GM18517 (cell line): Measurements from ENCODE around the gene TNS3.
"Not testable (repeated sequence)": the region's sequence is repeated elsewhere in the genome, so short reads cannot be mapped to it uniquely, and the experiment has no call there.

Experiments used
- ATAC-seq: cut with Tn5 transposase; IDR thresholded peaks from one replicate; pipeline ENCODE4 v1.9.1; 2021; ENCODE audit warnings: mild to moderate bottlenecking, moderate library complexity; ENCODE audit not compliant: unreplicated experiment

TNS3 gene

DNA sequence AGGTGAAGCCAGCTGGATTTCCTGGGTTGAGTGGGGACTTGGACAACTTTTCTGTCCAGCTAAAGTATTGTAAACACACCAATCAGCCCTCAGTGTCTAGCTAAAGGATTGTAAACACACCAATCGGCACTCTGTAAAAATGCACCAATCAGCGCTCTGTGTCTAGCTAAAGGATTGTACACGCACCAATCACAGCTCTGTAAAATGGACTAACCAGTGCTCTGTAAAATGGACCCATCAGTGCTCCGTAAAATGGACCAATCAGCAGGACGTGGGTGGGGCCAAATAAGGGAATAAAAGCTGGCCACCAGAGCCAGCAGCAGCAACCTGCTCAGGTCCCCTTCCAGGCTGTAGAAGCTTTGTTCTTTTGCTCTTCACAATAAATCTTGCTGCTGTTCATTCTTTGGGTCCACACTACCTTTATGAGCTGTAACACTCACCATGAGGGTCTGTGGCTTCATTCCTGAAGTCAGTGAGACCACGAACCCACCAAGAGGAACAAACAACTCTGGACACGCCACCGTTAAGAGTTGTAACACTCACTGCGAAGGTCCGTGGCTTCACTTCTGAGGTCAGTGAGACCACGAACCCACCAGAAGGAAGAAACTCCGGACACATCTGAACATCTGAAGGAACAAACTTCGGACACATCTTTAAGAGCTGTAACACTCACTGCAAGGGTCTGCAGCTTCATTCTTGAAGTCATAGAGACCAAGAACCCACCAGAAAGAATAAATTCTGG, 21.8 kb upstream of the TNS3 start:
- not testable (repeated sequence) for ATAC-seq

DNA sequence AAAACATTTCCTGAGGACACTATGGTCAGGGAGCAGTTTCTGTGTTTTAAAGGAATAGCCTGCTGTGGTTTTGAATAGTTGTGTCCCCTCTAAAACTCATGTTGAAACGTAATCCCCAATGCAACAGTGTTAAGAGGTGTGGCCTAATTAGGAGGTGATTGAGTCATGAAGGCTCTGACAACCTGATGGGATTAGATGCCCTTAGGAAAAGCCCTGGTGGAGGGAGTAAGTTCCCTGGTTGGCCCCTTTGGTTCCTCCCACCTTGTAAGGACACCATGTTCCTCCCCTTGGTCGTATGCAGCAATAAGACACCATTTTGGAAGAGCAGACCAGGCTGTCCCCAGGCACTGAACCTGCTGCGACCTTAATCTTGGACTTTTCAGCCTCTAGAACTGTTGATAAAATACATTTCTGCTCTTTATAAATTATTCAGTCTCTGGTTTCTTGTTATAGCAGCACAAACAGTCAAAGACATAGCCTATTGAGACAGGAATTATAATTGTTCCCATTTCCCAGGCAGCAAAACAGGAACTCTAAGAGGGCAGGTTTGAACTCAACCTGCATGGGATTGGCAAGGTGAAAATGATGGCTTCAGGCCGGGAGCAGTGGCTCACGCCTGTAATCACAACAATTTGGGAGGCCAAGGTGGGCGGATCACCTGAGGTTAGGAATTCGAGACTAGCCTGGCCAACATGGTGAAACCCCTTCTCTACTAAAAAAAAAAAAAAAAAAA, 20.5 kb upstream of the TNS3 start:
- no peak for ATAC-seq

DNA sequence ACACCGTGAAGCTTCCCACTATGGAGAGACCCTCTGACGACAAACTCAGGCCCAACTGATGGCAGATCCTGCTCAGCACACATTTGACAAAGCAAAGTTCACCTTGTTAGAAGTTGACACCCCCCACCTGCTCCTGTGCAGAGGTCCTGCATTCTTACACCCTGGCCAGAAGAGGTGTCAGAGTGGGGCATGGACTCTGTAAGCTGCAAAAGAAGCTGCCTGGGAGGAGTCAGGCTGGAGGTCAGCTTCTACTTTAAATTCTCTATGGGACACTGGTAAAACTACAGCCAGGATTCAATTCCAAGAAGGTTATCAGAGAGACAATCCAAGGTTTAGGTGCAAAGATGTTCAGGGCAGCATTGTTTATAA, 20.0 kb upstream of the TNS3 start:
- ATAC-seq, result no peak

DNA sequence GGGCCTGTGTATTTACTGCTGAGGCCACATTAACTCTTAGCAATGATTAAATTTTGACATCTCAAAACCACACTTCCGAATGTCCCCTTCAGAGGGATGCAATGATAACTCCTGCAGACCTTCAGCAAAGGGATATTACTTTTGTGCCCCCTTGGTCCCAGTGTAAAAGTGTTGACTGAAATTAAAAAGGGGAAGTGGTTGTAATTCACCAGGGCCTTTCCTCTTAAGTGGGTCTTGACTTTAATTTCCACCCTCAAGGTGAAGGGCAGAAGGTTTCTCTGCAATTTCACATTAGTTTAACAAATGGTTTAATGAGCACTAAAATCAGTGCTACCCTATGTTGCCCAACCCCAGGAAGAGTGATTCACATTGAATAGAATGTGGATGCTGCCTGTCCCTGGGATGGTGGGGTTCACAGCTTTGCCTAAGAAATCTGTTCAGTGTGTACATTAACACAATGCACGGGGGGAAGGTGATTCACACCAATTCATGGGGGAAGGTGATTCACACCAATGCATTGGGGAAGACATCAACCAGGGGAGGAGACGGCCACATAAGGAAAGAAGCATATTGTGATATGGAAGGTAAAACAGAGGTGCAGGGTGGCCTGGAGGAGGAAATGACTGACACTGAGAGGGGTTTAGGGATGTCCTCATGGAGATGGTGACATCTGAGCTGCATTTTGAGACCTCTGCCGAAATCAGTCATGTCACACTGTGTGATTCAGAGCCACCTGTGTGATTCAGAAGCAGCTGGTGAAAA, 19.4 kb upstream of the TNS3 start:
- ATAC-seq, result peak; percentile 57

DNA sequence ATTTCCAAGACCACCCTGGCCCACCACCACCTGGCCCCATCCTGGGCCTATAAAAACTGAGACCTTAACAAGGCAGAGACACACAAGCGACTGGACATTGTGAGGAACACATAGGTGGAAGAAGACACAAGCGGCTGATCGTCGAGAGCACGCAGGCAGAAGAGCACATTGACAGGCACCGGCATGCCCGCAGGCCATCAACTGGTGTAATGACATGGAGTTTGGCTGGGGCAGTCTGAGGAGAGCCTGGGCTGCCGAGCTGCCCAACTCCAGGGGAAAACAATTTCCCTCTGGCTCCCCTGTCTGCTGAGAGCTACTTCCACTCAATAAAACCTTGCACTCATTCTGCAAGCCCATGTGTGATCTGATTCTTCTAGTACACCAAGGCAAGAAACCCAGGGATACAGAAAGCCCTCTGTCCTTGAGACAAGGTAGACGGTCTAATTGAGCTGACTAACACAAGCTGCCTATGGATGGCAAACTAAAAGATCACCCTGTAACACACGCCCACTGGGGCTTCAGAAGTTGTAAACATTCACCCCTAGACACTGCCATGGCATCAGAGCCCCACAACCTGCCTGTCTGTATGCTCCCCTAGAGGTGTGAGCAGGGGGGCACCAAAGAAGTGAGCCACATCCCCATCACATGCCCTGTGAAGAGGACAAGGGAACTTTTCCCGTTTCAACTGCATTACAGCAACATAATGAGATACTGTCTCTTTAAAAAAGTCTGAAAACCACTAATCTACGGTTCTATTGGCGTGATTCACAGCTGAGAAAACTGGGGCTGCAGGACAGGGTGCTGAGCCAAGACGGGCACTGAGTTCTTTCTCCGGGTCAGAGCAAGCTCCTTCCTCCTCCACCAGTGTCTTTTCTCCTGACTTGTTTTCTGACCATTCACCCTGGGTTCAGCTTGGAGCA, 18.5 kb upstream of the TNS3 start:
- peak; percentile 63 for ATAC-seq

DNA sequence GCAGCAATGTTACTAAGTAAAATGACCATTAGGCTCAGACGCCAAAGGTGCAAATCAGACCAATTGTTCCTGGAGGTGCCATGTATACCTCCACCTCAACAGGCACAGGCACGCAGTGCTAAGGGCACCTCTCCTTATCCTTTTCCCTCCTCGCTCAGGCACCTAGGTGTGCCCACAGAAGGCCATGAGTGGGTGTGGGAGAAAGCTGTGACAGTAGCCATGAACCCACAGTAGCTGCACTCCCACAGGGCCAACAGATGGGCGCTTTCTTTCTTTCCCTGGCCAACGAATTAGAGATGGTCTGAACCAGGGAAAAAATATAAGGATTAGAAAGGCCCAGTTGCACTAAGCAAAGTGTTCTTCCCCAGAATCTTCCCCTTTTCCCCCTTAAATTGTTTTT, 15.5 kb upstream of the TNS3 start:
- no peak for ATAC-seq

DNA sequence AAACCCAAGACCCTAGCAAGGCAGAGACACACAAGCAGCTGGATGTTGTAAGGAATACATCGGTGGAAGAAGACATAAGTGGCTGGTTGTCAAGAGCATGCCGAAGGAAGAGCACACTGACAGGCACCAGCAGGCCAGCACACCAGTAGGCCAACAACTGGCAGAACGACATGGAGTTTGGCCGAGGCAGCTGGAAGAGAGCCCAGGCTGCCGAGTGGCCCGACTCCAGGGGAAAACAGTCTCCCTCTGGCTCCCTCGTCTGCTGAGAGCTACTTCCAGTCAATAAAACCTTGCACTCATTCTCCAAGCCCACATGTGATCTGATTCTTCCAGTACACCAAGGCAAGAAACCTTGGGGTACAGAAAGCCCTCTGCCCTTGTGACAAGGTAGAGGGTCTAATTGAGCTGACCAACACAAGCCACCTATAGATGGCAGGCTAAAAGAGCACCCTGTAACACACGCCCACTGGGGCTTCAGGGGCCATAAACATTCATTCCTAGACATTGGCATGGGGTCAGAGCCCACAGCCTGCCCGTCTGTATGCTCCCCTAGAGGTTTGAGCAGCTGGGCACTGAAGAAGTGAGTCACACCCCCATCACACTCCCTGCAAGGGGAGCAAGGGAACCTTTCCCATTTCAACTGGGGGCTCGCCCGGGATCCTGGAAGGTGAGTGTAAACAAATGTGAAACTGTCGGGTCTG, 14.7 kb upstream of the TNS3 start:
- ATAC-seq, result no peak

DNA sequence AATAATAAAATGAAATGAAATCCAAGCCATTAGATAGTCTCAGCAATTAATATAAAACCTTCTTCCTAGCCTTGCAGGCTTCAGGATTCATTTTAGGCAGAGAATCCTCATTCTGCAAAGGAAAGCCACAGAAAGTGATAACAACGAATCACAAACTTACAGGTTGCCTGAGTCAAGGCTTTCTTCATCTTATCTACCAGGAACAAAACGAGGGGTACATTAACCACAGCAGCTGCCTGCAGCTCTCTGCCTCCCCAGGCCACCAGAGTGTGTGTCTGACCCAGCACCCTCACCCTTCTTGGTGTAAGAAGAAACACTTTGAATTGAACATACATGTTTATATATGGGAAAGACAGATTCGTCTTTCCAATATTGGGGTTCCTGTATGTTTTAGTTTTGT, 12.5 kb upstream of the TNS3 start:
- no peak for ATAC-seq

DNA sequence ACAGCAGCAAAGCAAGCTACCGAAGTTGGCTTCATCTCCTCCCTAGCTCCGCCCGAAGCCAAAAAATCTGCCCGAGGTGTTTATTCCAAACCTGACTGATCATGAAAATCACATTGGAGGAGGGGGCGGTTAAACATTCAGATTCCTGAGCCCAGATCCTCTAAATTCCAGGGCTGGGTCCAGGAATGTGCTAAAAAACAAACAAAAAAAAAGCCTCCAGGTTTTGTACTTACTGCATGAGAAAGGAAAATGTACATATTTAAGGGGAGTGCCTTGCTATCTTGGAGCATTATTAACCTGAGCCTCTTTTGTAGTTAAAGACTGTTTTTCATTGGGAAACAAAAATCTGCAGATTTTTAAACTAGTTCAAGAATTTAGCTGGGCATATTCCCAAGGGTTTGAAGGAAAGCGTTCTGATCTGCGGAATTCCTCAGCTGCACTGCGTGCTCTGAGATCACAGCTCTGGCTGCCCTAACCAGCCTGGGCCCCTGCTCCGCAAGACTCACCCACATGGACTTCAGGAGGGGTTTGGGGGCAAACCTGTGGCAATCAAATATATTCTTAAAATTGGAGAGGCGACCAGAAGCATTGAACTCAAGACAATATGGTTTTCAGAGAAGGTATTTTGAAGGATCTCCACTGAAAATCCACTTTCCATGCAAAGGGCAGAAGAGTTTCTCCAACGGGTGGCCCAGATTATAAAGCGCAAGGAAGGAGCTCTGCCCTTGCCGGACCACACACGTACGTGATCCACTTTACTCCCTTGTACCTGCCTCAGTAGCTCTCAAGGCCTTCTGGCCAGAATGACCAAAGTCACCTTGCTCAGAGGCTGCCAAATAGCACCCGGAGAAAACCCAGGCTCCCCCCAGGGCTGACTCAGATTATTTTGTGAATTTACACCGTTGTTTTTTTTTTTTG, 10.0 kb upstream of the TNS3 start:
- ATAC-seq, result no peak

DNA sequence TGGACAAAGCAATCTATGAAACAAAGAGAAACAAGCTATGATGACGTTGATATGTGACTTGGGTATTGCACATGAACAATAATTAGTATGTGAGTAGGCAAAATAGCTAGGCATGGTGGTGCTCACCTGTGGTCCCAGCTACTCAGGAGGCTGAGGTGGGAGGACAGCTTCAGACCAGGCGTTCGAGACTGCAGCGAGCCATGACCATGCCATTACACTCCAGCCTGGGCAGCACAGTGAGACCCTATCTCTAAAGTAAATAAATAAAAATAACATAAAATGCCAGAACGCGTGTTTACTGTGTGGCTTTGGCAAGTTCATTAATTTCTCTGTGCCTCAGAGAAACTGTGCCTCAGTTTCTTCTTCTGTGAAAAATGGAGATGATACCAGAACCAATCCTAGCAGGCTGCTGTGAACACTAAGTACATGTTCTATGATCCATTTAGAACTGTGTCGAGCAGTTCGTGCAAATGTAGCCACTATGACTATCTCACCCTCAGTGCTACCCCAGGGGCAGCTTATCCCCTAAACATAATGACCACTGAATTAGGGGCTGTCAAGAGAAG, 9.3 kb upstream of the TNS3 start:
- ATAC-seq, result no peak

DNA sequence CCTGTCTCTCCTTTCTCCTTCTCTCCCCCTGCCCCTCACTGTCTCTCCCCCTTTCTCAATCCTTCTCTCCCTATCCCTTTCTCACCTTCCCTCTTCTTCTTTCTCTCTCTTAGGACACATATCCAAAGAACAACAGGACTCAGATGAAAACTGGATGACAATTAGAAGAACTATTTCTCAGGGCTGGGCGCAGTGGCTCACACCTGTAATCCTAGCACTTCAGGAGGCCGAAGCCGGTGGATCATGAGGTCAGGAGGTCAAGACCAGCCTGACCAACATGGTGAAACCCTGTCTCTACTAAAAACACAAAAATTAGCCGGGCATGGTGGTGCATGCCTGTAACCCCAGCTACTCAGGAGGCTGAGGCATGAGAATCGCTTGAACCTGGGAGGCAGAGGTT, 8.3 kb upstream of the TNS3 start:
- ATAC-seq, result not testable (repeated sequence)

DNA sequence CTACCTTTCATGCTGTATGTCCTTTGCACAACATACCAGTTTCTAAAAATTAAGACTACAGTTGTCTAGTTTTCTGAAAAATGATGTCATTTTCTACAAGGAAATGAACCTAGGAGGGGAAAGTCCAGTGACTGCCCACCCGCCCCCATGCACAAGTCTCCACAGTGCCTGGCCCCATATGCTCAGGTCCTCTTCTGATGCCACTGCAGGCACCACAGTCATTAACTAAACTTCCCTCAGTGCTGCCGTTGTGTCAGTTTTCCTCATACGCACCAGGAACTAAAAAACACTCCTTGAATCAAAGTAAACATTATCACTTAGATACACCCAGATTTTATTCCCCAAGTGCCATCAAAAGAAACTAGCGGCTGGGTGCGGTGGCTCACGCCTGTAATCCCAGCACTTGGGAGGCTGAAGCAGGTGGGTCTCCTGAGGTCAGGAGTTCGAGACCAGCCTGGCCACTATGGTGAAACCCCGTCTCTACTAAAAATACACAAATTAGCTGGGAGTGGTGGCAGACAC, 6.9 kb upstream of the TNS3 start:
- ATAC-seq, result no peak

DNA sequence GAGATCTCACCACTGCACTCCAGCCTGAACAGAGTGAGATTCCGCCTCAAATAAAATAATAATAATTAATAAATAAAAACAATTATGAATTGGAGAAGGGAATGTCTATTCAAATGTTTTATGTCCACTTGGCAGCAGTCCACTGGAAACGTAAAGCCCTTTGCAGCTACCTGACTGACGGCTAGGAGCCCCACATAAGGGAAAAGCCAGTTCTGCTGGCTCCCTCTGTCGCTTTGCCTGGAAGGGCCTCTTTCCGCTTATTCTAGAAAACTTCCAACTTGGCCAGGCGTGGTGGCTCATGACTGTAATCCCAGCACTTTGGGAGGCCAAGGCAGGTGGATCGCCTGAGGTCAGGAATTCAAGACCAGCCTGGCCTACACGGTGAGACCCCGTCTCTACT, 6.1 kb upstream of the TNS3 start:
- ATAC-seq, result no peak

DNA sequence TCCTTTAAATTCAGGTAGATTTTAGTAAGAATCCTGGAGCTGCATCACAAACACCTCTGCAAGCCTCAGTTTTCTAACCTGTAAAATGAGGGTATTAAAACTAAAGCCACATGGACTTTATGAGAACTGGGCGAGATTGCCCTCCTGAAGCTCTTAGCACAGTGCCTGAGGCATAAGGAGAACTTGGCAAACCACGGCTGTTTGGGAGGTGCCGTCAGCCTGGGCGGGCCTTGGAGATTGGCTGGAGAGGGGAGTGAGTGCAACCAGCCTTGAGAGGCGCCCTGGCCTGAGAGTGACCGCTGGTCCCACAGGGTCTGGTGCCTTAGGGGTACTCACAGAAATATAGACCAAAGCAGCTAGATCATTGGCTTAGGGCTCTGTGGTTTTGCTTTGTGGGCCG, 5.4 kb upstream of the TNS3 start:
- no peak for ATAC-seq

DNA sequence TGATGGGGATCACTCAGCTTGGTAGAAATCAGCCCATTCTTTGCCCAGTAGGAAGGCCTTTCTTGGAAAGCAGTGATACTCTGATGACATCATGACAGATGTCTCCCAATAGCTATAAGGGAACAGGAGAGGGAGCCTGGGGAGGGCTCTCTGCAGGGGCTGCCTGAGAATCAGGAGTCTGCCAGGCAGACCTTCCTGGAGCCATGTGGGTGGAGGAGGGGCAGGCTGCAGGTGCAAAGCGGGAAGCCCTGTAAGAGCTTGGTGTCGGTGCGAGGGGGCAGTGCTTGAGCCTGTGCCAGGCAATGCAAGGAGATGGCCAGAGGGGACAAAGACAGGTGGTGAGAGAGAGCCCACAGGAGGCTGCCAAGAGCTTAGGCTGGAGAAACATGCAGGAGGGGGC, 5.0 kb upstream of the TNS3 start:
- ATAC-seq, result no peak

DNA sequence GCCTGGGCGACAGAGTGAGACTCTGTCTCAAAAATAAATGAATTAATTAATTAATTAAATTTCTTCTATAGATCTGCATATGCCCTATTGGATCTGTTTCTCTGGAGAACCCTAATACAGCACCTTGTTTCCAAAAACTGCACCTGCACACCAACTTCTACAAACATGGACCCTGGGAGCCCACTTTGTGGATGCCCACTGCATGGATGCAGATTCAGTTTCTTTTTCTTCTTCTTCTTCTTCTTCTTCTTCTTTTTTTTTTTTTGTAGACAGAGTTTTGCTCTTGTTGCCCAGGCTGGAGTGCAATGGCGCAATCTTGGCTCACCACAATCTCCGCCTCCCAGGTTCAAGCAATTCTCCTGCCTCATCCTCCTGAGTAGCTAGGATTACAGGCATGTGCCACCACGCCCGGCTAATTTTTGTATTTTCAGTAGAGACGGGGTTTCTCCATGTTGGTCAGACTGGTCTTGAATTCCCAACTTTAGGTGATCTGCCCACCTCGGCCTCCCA, 4.3 kb upstream of the TNS3 start:
- ATAC-seq, result not testable (repeated sequence)

DNA sequence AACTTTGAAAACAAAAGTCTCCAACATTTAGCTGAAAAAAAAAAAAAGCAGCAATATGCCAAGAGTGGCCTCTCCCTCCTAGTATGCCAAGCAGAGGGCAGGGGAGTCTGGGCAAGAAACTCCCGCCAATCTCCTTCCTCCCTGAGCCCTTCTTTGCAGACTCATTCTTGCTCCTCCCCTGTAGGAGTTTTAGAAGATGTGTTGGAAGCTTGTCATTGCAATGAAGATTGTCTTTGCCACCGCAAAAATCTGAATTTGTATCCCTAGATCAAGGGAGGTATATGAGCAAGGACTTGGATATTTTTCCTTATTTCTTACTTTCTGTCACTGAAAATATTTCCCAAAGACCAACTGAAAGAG, 2.6 kb upstream of the TNS3 start:
- ATAC-seq, result no peak

DNA sequence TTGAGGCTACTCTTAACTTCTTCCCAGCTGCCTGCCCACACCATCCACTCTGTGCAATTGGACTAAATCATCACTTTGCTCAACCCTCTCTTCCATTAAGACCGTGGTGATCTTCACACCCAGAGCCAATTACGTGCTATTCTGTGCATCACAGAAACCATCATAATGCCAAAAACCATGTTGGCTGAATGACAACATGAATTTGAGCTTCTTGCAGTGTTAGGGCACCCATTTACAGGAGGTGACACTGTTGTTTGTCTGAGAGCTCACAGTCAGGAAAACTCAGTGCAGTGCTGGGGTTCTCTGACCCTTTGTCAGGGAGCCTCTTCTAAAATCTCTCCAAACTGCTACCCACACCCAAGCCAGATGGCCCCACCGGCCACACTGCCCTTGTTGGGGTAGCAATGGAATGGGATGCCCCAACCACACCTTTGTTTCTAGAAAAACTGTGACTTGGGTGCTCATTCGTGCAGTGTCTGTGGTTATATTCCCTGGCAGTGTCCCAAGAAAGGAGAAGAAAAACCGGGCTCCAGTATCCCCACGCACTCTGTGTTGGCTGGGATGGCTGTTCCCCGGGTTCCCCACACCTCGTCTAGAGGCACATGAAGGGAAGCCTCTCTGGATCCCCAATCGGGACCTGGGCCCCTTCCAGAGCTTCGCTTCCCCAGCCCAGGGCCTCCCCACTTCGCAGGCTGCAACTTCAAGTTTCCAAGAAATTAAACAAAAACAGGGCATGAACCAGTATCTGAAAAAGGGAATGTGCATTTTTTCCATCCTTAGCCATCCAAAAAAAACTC, 2.0 kb upstream of the TNS3 start:
- ATAC-seq, result no peak
